Loucy (cell line): ENCODE measurements around the gene HSPA14.
A peak's percentile ranks its signal among the peaks of the same experiment; 100 is the strongest.

Experiments
- H2AFZ ChIP-seq: fragments of 200-600 bp; sonication (generic); 2 replicates; pipeline ENCODE4 v1.6.0; 2016; ENCODE audit warnings: antibody characterized with exemption, mild to moderate bottlenecking, low read length, moderate library complexity
- H3F3A ChIP-seq: fragments of 200-600 bp; 2 replicates; pipeline ENCODE4 v1.6.0; 2016; ENCODE audit warnings: antibody characterized with exemption, low read depth, mild to moderate bottlenecking
- H3K27me3 ChIP-seq: fragments of 200-600 bp; sonication (generic); 2 replicates; pipeline ENCODE4 v1.6.1; 2014; ENCODE audit warnings: low read length, mild to moderate bottlenecking; ENCODE audit not compliant: insufficient read depth, poor library complexity, severe bottlenecking
- H3K36me3 ChIP-seq: fragments of 200-600 bp; sonication (generic); 2 replicates; pipeline ENCODE4 v1.6.1; 2016; ENCODE audit warnings: low read length; ENCODE audit not compliant: insufficient read depth
- H3K4me1 ChIP-seq: fragments of 200-600 bp; sonication (generic); 2 replicates; pipeline ENCODE4 v1.5.1; 2014; ENCODE audit warnings: low read length, mild to moderate bottlenecking; ENCODE audit not compliant: insufficient read depth, poor library complexity, severe bottlenecking
- H3K4me2 ChIP-seq: fragments of 200-600 bp; sonication (generic); 2 replicates; pipeline ENCODE4 v1.6.0; 2014; ENCODE audit warnings: antibody characterized with exemption, low read length, low read depth, mild to moderate bottlenecking; ENCODE audit not compliant: poor library complexity, severe bottlenecking
- H3K4me3 ChIP-seq: fragments of 200-600 bp; sonication (generic); 2 replicates; pipeline ENCODE4 v1.5.1; 2014; ENCODE audit warnings: low read length, mild to moderate bottlenecking, mixed read lengths; ENCODE audit not compliant: poor library complexity, severe bottlenecking
- H3K79me2 ChIP-seq: fragments of 200-600 bp; sonication (generic); 2 replicates; pipeline ENCODE4 v1.6.1; 2014; ENCODE audit warnings: low read length; ENCODE audit not compliant: insufficient read depth
- H3K9ac ChIP-seq: fragments of 200-600 bp; sonication (generic); 2 replicates; pipeline ENCODE4 v1.6.0; 2014; ENCODE audit warnings: mild to moderate bottlenecking, low read depth, low read length, moderate library complexity; ENCODE audit not compliant: poor library complexity, severe bottlenecking
- H3K9me2 ChIP-seq: fragments of 200-600 bp; sonication (generic); replicated peaks from 2 replicates; pipeline ENCODE4 v1.6.1; 2016; ENCODE audit warnings: low read depth, low read length, mixed read lengths
- H3K9me3 ChIP-seq: fragments of 200-600 bp; sonication (generic); 2 replicates; pipeline ENCODE4 v1.6.1; 2014; ENCODE audit warnings: mild to moderate bottlenecking, antibody characterized with exemption, low read length, low read depth; ENCODE audit not compliant: insufficient read depth
- H4K20me1 ChIP-seq: fragments of 200-600 bp; sonication (generic); 2 replicates; pipeline ENCODE4 v1.6.0; 2014; ENCODE audit warnings: antibody characterized with exemption, low read length, mild to moderate bottlenecking; ENCODE audit not compliant: insufficient read depth, poor library complexity, severe bottlenecking
- EZH2phosphoT487 ChIP-seq: fragments of 200-600 bp; IDR thresholded peaks from 2 replicates; pipeline ENCODE4 v1.6.1; 2018; ENCODE audit warnings: antibody characterized with exemption, mild to moderate bottlenecking, moderate library complexity, borderline replicate concordance
- TF ChIP-seq, protein P1 (sequence below): fragments of 200-600 bp; sonication (generic); conservative IDR thresholded peaks from 2 replicates; pipeline ENCODE4 v1.5.1; 2014; ENCODE audit warnings: mild to moderate bottlenecking, antibody characterized with exemption, low read length

Gene HSPA14

GRCh38 chr10:14843327-14843988, 5.4 kb downstream of the HSPA14 start:
- Histone ChIP-seq H3K9me2 (no peaks in the 10 kb centered on the region), H3F3A (no peaks in the 10 kb centered on the region), H4K20me1 (peaks cover 71% of the 10 kb centered on the region), H3K4me2 (peak overlapping the region; percentile 18), H3K9me3 (no peaks in the 10 kb centered on the region), H3K27me3 (no peaks in the 10 kb centered on the region), H3K4me1 (peaks cover 25% of the 10 kb centered on the region), H3K9ac (no peak overlapping the region), H3K36me3 (peaks cover 45% of the 10 kb centered on the region; the same call in 1 of the 2 replicates), H3K79me2 (peaks cover 69% of the 10 kb centered on the region), H3K4me3 (no peak overlapping the region), H2AFZ (no peak overlapping the region)
- TF ChIP-seq, protein P1, sequence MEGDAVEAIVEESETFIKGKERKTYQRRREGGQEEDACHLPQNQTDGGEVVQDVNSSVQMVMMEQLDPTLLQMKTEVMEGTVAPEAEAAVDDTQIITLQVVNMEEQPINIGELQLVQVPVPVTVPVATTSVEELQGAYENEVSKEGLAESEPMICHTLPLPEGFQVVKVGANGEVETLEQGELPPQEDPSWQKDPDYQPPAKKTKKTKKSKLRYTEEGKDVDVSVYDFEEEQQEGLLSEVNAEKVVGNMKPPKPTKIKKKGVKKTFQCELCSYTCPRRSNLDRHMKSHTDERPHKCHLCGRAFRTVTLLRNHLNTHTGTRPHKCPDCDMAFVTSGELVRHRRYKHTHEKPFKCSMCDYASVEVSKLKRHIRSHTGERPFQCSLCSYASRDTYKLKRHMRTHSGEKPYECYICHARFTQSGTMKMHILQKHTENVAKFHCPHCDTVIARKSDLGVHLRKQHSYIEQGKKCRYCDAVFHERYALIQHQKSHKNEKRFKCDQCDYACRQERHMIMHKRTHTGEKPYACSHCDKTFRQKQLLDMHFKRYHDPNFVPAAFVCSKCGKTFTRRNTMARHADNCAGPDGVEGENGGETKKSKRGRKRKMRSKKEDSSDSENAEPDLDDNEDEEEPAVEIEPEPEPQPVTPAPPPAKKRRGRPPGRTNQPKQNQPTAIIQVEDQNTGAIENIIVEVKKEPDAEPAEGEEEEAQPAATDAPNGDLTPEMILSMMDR, result no peak
- TF ChIP-seq EZH2phosphoT487, result no peak

DNA sequence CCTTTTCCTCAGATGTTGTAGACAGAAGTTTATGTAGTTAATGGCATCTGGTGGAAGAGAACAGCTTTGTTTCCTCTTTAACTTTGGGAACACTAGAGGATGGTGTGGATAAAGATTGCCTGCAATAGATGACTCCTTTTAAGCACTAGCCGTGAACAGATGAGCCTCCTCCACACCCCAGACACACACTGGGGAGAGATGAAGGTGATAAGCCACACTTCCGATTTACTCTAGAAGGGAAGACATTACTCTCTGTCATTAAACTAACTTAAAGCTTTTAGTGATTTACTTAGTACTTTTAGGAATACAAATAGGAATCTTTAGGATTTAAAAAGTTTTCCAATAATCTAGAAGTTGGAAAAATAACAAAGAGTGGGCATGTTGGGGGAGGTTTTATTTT, 6.8 kb downstream of the HSPA14 start:
- no peaks in the 10 kb centered on the region for H3K27me3 ChIP-seq
- H3K4me3 ChIP-seq, result no peak overlapping the region
- no peaks in the 10 kb centered on the region for H3K9me2 ChIP-seq
- no peak for TF ChIP-seq EZH2phosphoT487
- TF ChIP-seq, protein P1, result no peak
- peaks cover 17% of the 10 kb centered on the region for H3K4me1 ChIP-seq
- H2AFZ ChIP-seq, result no peak overlapping the region
- H3K9me3 ChIP-seq, result no peaks in the 10 kb centered on the region
- H4K20me1 ChIP-seq, result peaks cover 57% of the 10 kb centered on the region
- no peak overlapping the region for H3K9ac ChIP-seq
- H3K4me2 ChIP-seq, result peak overlapping the region; percentile 33
- H3K79me2 ChIP-seq, result peaks cover 55% of the 10 kb centered on the region
- no peaks in the 10 kb centered on the region for H3F3A ChIP-seq
- H3K36me3 ChIP-seq, result peaks cover 58% of the 10 kb centered on the region; the same call in 1 of the 2 replicates

GRCh38 chr10:14852236-14852635, 14.1 kb downstream of the HSPA14 start:
- H3K9me2 ChIP-seq, result no peaks in the 10 kb centered on the region
- H3K4me2 ChIP-seq, result no peak overlapping the region
- no peak for TF ChIP-seq EZH2phosphoT487
- TF ChIP-seq, protein P1, result no peak
- H3K9ac ChIP-seq, result no peak overlapping the region
- no peaks in the 10 kb centered on the region for H3K4me1 ChIP-seq
- H3K4me3 ChIP-seq, result no peak overlapping the region
- H3K36me3 ChIP-seq, result peaks cover 30% of the 10 kb centered on the region
- H3K9me3 ChIP-seq, result no peaks in the 10 kb centered on the region
- no peaks in the 10 kb centered on the region for H3K79me2 ChIP-seq
- H3K27me3 ChIP-seq, result no peaks in the 10 kb centered on the region
- H2AFZ ChIP-seq, result no peak overlapping the region
- H4K20me1 ChIP-seq, result no peaks in the 10 kb centered on the region
- H3F3A ChIP-seq, result no peaks in the 10 kb centered on the region
